GM10248 (cell line): ENCODE data around the gene CDC25B.
A peak's percentile ranks its signal among the peaks of the same experiment; 100 is the strongest.

Experiments used
- CTCF ChIA-PET: fragments of 300-600 bp; sonication (Branson Sonifier 250); formaldehyde crosslinking; extraction: SDS; loops from one replicate; lab custom pipeline; 2021; ENCODE audit warnings: antibody characterized with exemption; lab: Yijun Ruan, JAX
- POLR2A ChIA-PET: fragments of 350-650 bp; sonication (Branson Sonifier 250); formaldehyde crosslinking; extraction: SDS; loops from one replicate; lab custom pipeline; 2020; ENCODE audit warnings: antibody characterized with exemption; lab: Yijun Ruan, JAX
- DNase-seq: peaks from one replicate; pipeline ENCODE4 v3.0.0; 2012; ENCODE audit errors: extremely low spot score
- CTCF ChIP-seq: IDR thresholded peaks from 2 replicates; pipeline ENCODE4 v1.5.1; 2012; ENCODE audit warnings: mild to moderate bottlenecking, low read depth; ENCODE audit errors: extremely low read depth, missing control alignments, control extremely low read depth

Gene CDC25B

GRCh38 chr20:3797592-3798372, 1.7 kb downstream of the CDC25B start:
- ChIA-PET POLR2A (no interaction called here), CTCF (no interaction called here)
- peak; percentile 61 for DNase-seq
- no peak for TF ChIP-seq CTCF

- ChIA-PET POLR2A (no interaction called here), CTCF (no interaction called here)
- TF ChIP-seq CTCF: no peak
- no peak for DNase-seq
These were observed 2.3 kb downstream of the CDC25B start for GRCh38 chr20:3798373-3798768.

GRCh38 chr20:3798908-3799248, 2.8 kb downstream of the CDC25B start:
- DNase-seq: no peak

GRCh38 chr20:3800256-3800877, 4.3 kb downstream of the CDC25B start:
- no peak for DNase-seq
- POLR2A ChIA-PET: interaction anchor here (0.5 kb wide), 1 partner anchor 19 kb away, joined by 7 read pairs; no protein-coding TSS in a partner anchor
- TF ChIP-seq CTCF: no peak
- CTCF ChIA-PET: interaction anchor here (1.3 to 3.1 kb wide), 3 partner anchors 13 to 273 kb away, joined by 3 to 14 read pairs (median 3); partner anchors contain the start of gene CENPB

More at GRCh38 chr20:3798908-3799248, 2.8 kb downstream of the CDC25B start:
- no peak for TF ChIP-seq CTCF
- CTCF ChIA-PET: interaction anchor here (1.3 to 3.1 kb wide), 2 partner anchors 12 to 275 kb away, joined by 3 to 14 read pairs; partner anchors contain the start of gene CENPB
- POLR2A ChIA-PET: no interaction called here

GRCh38 chr20:3800878-3801260, 4.8 kb downstream of the CDC25B start:
- POLR2A ChIA-PET: interaction anchor here (0.6 kb wide), 1 partner anchor 203 kb away, joined by 10 read pairs; no protein-coding TSS in a partner anchor
- no peak for DNase-seq
- CTCF ChIA-PET: interaction anchor here (1.0 to 3.1 kb wide), 2 partner anchors 14 to 54 kb away, joined by 3 to 14 read pairs; partner anchors contain the start of gene CENPB

GRCh38 chr20:3801299-3801698, 5.2 kb downstream of the CDC25B start:
- POLR2A ChIA-PET: interaction anchor here (0.6 kb wide), 1 partner anchor 202 kb away, joined by 10 read pairs; no protein-coding TSS in a partner anchor
- TF ChIP-seq CTCF: no peak
- CTCF ChIA-PET: interaction anchor here (1.0 to 3.1 kb wide), 2 partner anchors 14 to 54 kb away, joined by 3 to 14 read pairs; partner anchors contain the start of gene CENPB
- no peak for DNase-seq

More at GRCh38 chr20:3800878-3801260, 4.8 kb downstream of the CDC25B start:
- TF ChIP-seq CTCF: no peak
